Measurements from ENCODE around the gene SDK1. TPM values are rescaled to one million over a fixed set of nuclear protein-coding genes. Genes with fewer than 3 reads are reported as not detected.
"Not testable (repeated sequence)": the region's sequence is repeated elsewhere in the genome, so short reads cannot be mapped to it uniquely, and the experiment has no call there.

The SDK1 gene
- total RNA-seq, 2 experiments from 2014 or later: 0.20 to 0.25 TPM

GRCh38 chr7:3696113-3696512, 395.1 kb downstream of the SDK1 start:
- H3K4me1 Mint-ChIP-seq: peaks cover 9% of the 10 kb centered on the region
- H3K36me3 Mint-ChIP-seq: no peaks in the 10 kb centered on the region
- ATAC-seq (ENCODE audit: low read depth): no peak
- POLR2A ChIA-PET: no interaction called here
- H3K27ac Mint-ChIP-seq: no peak overlapping the region
- DNase-seq: no peak
- no peaks in the 10 kb centered on the region for H3K9me3 Mint-ChIP-seq
- no peak overlapping the region for H3K4me3 Mint-ChIP-seq
- H3K27me3 Mint-ChIP-seq: peaks cover 7% of the 10 kb centered on the region

- Mint-ChIP-seq H3K27me3 (peaks cover 4% of the 10 kb centered on the region), H3K27ac (peak overlapping the region; percentile 6), H3K4me1 (peaks cover 9% of the 10 kb centered on the region), H3K36me3 (no peaks in the 10 kb centered on the region), H3K4me3 (no peak overlapping the region), H3K9me3 (no peaks in the 10 kb centered on the region)
- DNase-seq (no peak), ATAC-seq (ENCODE audit: low read depth) (peak; percentile 66)
- POLR2A ChIA-PET: no interaction called here
Measured at GRCh38 chr7:3697472-3697871, 396.4 kb downstream of the SDK1 start.

GRCh38 chr7:3705258-3705657, 404.2 kb downstream of the SDK1 start:
- no peak overlapping the region for H3K27ac Mint-ChIP-seq
- POLR2A ChIA-PET: no interaction called here
- ATAC-seq (ENCODE audit: low read depth): no peak

GRCh38 chr7:3706091-3706490, 405.0 kb downstream of the SDK1 start:
- not testable (repeated sequence) for H3K4me3 Mint-ChIP-seq, H3K4me1 Mint-ChIP-seq

More at GRCh38 chr7:3705258-3705657, 404.2 kb downstream of the SDK1 start:
- no peak for DNase-seq
- Mint-ChIP-seq H3K9me3 (peaks cover 3% of the 10 kb centered on the region), H3K4me3 (no peak overlapping the region), H3K27me3 (peaks cover 4% of the 10 kb centered on the region), H3K36me3 (no peaks in the 10 kb centered on the region), H3K4me1 (no peaks in the 10 kb centered on the region)

GRCh38 chr7:3710122-3710521, 409.1 kb downstream of the SDK1 start:
- Mint-ChIP-seq H3K27me3 (peaks cover 2% of the 10 kb centered on the region), H3K4me1 (no peaks in the 10 kb centered on the region), H3K9me3 (peaks cover 2% of the 10 kb centered on the region), H3K4me3 (no peak overlapping the region), H3K36me3 (no peaks in the 10 kb centered on the region), H3K27ac (no peak overlapping the region)
- ATAC-seq (ENCODE audit: low read depth) (no peak), DNase-seq (no peak)
- POLR2A ChIA-PET: no interaction called here

More at GRCh38 chr7:3706091-3706490, 405.0 kb downstream of the SDK1 start:
- H3K27me3 Mint-ChIP-seq; H3K9me3 Mint-ChIP-seq; H3K27ac Mint-ChIP-seq; POLR2A ChIA-PET; ATAC-seq (ENCODE audit: low read depth); DNase-seq; H3K36me3 Mint-ChIP-seq: not testable (repeated sequence)

- H3K36me3 Mint-ChIP-seq: no peaks in the 10 kb centered on the region
- H3K27ac Mint-ChIP-seq: no peak overlapping the region
- peaks cover 2% of the 10 kb centered on the region for H3K27me3 Mint-ChIP-seq
- no peak overlapping the region for H3K4me3 Mint-ChIP-seq
- DNase-seq (no peak), ATAC-seq (ENCODE audit: low read depth) (no peak)
- H3K4me1 Mint-ChIP-seq: no peaks in the 10 kb centered on the region
- peaks cover 2% of the 10 kb centered on the region for H3K9me3 Mint-ChIP-seq
- POLR2A ChIA-PET: no interaction called here
Measured at GRCh38 chr7:3710531-3710930, 409.5 kb downstream of the SDK1 start.

- Mint-ChIP-seq H3K4me3 (no peak overlapping the region), H3K36me3 (no peaks in the 10 kb centered on the region), H3K27me3 (peaks cover 11% of the 10 kb centered on the region), H3K4me1 (no peaks in the 10 kb centered on the region), H3K27ac (no peak overlapping the region), H3K9me3 (no peaks in the 10 kb centered on the region)
- POLR2A ChIA-PET: no interaction called here
- DNase-seq (no peak), ATAC-seq (ENCODE audit: low read depth) (no peak)
Measured at GRCh38 chr7:3712841-3713240, 411.8 kb downstream of the SDK1 start.

- POLR2A ChIA-PET: no interaction called here
- H3K36me3 Mint-ChIP-seq: no peaks in the 10 kb centered on the region
- no peaks in the 10 kb centered on the region for H3K9me3 Mint-ChIP-seq
- no peak for DNase-seq
- H3K27me3 Mint-ChIP-seq: peaks cover 23% of the 10 kb centered on the region
- H3K4me3 Mint-ChIP-seq: no peak overlapping the region
- ATAC-seq (ENCODE audit: low read depth): no peak
- H3K4me1 Mint-ChIP-seq: no peaks in the 10 kb centered on the region
- H3K27ac Mint-ChIP-seq: no peak overlapping the region
Measured at GRCh38 chr7:3721422-3721821, 420.4 kb downstream of the SDK1 start.

GRCh38 chr7:3722396-3722922, 421.4 kb downstream of the SDK1 start:
- no peaks in the 10 kb centered on the region for H3K4me1 Mint-ChIP-seq
- H3K4me3 Mint-ChIP-seq: no peak overlapping the region
- POLR2A ChIA-PET: no interaction called here
- DNase-seq (no peak), ATAC-seq (ENCODE audit: low read depth) (peak; percentile 56)
- no peaks in the 10 kb centered on the region for H3K36me3 Mint-ChIP-seq
- H3K27ac Mint-ChIP-seq: no peak overlapping the region
- no peaks in the 10 kb centered on the region for H3K9me3 Mint-ChIP-seq
- peaks cover 19% of the 10 kb centered on the region for H3K27me3 Mint-ChIP-seq

GRCh38 chr7:3725155-3726059, 424.4 kb downstream of the SDK1 start:
- no peaks in the 10 kb centered on the region for H3K4me1 Mint-ChIP-seq
- H3K9me3 Mint-ChIP-seq: peaks cover 3% of the 10 kb centered on the region
- ATAC-seq (ENCODE audit: low read depth) (no peak), DNase-seq (no peak)
- H3K36me3 Mint-ChIP-seq: no peaks in the 10 kb centered on the region
- POLR2A ChIA-PET: no interaction called here
- H3K27ac Mint-ChIP-seq: no peak overlapping the region
- H3K27me3 Mint-ChIP-seq: peaks cover 4% of the 10 kb centered on the region
- no peak overlapping the region for H3K4me3 Mint-ChIP-seq

- Mint-ChIP-seq H3K27ac (no peak overlapping the region), H3K9me3 (peaks cover 4% of the 10 kb centered on the region), H3K4me1 (no peaks in the 10 kb centered on the region), H3K4me3 (no peak overlapping the region), H3K27me3 (no peaks in the 10 kb centered on the region), H3K36me3 (no peaks in the 10 kb centered on the region)
- no peak for ATAC-seq (ENCODE audit: low read depth)
- DNase-seq: no peak
- POLR2A ChIA-PET: no interaction called here
Measured at GRCh38 chr7:3730276-3730675, 429.2 kb downstream of the SDK1 start.

GRCh38 chr7:3732395-3733005, 431.4 kb downstream of the SDK1 start:
- Mint-ChIP-seq H3K27me3 (no peaks in the 10 kb centered on the region), H3K27ac (no peak overlapping the region), H3K4me3 (no peak overlapping the region), H3K9me3 (peaks cover 4% of the 10 kb centered on the region), H3K4me1 (no peaks in the 10 kb centered on the region), H3K36me3 (no peaks in the 10 kb centered on the region)
- no peak for ATAC-seq (ENCODE audit: low read depth)
- DNase-seq: no peak
- POLR2A ChIA-PET: no interaction called here

GRCh38 chr7:3733541-3734140, 432.6 kb downstream of the SDK1 start:
- H3K4me3 Mint-ChIP-seq: no peak overlapping the region
- POLR2A ChIA-PET: no interaction called here

More at GRCh38 chr7:3733541-3734140, 432.6 kb downstream of the SDK1 start:
- DNase-seq (no peak), ATAC-seq (ENCODE audit: low read depth) (no peak)
- Mint-ChIP-seq H3K4me1 (no peaks in the 10 kb centered on the region), H3K36me3 (no peaks in the 10 kb centered on the region), H3K27ac (no peak overlapping the region), H3K9me3 (peaks cover 3% of the 10 kb centered on the region), H3K27me3 (no peaks in the 10 kb centered on the region)

Data from activated naive CD8-positive, alpha-beta T cell treated with anti-CD3 and anti-CD28 coated beads, Interleukin-2, amount 10 ng/mL, durations not matched to agents 7 days and 5 days (primary cell).